Lung microvascular endothelial cell (primary cell): Measurements from ENCODE around the gene CLEC16A. TPM values are rescaled to one million over a fixed set of nuclear protein-coding genes. Genes with fewer than 3 reads are reported as not detected.

Source experiments
- DNase-seq, 2 donors: peaks; one replicate each; pipeline versions ENCODE4 v3.0.0 to v3.0.0-alpha.2; 2010; ENCODE audit warnings: low read depth in 2 of 2
- total RNA-seq: library from RNA; depleted of rRNA; stranded (reverse); fragments of >200 nt; gene quantifications from 2 replicates; pipeline ENCODE4 v1.2.1, GENCODE V29; 2014

Gene CLEC16A
- total RNA-seq, 1 donor from 2014 or later, result 23.4 TPM

- DNase-seq, result no peak
Measured at GRCh38 chr16:11173426-11173825, 229.1 kb downstream of the CLEC16A start.

DNA sequence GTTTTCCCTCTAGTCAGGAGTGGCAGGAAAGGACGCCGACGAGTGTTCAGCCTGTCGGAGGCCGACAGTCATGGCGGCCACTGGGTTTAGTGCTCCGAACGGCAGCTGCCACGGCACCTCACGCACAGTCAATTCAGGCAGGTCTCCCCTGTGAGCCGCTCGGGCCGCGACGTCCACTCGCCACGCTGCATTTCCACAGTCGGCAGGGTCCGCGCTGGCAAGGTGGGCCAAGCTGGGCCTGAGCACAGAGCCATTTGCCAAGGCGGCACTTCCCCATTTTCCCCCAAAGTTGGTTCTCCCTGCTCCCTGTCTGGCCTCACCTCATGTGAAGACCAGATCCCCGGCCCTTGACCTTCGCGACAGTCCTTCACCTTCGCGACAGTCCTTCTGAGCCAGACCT lies 229.8 kb downstream of the CLEC16A start:
- no peak for DNase-seq

GRCh38 chr16:11175106-11175786 lies 230.9 kb downstream of the CLEC16A start:
- peak; percentile 10 to 19 for DNase-seq

DNA sequence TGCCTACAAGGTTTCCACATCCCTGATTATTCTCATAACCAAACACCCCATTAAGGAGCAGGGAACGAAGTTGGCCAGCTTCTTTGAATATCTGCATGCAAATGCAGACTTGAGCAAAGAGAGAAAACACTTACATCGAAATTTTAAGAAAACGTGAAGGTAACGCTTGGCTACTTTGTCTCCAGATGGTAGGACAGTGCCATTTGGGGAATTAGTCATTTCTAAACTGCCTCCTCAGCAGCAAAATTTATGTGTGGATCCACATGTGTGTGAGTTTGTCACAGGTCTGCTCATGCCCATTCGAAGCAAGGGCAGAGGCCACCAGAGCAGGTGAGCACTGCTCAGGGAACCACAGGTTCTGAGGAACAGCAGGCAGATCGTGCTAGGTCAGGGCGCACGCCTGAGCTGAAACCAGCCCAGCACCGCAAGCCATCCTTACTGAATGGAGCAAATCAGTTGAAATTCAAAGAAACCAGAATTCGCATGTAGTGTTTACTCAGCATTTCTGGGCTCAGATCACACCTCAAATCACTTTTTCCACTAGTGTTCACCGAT lies 231.5 kb downstream of the CLEC16A start:
- no peak for DNase-seq

DNA sequence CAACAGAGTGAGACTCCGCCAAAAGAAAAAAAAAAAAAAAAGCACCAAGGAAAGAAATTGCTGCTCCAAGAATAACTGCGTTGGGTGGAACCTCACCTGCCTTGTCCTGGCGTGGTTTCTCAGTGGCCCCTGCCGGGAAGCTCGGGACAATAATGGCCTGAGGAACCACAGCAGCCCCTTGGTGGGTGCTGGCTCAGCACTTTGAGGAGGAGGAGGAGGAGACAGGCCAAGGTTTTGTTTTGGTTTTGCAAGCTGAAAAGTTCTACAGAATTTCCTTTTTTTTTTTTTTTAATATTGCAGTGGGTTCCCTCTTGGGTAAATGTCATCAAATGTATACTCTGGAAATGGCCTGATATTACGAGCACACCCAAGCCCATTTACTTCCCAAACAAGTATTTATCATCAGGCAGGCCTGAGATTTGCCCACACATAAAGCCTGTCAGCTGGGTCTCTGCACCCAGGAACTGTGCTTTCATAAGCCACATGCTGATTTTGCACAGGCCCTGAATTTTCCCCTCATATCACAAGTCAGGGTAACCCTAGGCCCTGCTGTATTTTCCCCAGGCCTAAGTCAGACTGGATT lies 233.3 kb downstream of the CLEC16A start:
- no peak for DNase-seq

- no peak for DNase-seq
Measured at GRCh38 chr16:11178424-11178823, 234.1 kb downstream of the CLEC16A start.

- DNase-seq, result no peak
Measured at GRCh38 chr16:11179574-11179973, 235.2 kb downstream of the CLEC16A start.

GRCh38 chr16:11180489-11180888 lies 236.1 kb downstream of the CLEC16A start:
- DNase-seq, result no peak

GRCh38 chr16:11181242-11181898 lies 237.0 kb downstream of the CLEC16A start:
- no peak for DNase-seq

DNA sequence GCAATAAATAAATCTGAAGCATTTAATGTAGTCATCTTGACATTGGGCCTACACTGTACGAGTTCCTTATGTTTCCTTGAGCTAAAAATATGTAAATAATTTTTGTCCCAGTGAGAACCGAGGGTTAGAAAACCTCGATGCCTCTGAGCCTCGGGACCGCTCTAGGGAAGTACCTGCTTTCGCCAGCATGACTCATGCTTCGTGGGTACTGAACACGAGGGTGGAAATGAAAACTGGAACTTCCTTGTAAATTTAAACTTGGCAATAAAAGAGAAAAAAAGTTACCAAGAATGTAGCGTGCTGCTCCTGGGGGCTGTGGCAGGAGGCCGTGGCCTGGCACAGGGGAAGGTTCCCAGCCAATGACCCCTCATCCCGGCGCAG lies 237.5 kb downstream of the CLEC16A start:
- DNase-seq, result no peak

DNA sequence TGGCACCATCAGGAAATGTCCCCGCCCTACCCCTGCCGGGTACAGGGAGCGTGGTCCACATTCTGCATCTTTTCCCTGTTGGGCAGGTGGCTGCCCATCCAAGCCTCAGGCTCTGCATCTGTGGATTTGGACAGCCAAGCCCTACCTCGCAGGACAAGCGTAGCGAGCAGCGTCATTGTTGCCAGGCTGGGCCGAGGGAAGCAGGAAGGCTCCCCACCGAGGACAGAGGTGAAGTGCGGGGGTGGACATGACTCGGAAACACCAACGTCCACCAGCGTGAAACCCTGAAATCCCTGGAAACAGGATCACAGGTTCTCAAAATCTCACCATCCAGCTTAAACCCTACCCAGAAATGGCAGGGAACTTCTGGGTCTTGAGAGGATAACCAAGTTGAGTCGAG lies 238.0 kb downstream of the CLEC16A start:
- DNase-seq, result no peak

DNA sequence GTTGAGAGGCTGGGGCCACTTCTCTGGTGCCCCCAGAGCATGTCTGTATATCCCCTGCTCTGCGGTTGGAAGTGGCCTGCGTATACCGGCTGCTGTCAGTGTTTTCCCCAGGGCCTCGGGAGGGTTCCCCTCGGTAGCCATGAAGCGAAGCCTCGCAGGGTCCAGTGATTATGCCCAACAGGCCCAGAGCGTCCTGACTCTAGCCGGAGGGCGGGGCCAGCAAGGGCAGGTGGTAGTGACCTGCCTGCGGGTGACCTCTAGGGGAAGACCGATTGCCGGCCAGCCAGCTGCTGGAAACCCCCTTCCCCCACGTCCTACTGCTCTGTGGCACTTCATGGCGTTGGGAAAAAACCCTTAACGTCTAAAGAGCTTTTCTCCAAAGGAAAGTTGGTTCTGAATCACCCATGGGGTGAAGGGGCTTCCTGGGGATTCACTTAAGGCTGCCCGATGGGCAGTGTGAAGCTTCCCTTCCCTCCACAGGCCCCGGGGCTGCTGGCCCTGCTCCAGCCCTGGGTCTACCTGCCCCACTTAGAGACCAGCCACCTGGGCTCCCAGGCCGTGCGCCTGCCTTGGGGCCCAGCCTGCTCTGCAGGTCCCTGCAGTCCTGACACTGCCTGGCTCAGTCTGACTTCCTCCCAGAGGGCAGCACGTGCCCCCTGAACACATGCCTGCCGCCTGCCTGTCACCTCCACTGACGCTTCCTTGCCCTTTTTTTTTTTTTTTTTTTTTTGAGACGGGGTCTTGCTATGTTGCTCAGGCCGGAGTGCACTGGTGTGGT lies 238.9 kb downstream of the CLEC16A start:
- no peak for DNase-seq

GRCh38 chr16:11183951-11184350 lies 239.6 kb downstream of the CLEC16A start:
- no peak for DNase-seq

GRCh38 chr16:11187522-11188023 lies 243.2 kb downstream of the CLEC16A start:
- DNase-seq, result no peak

GRCh38 chr16:11188801-11189740 lies 244.7 kb downstream of the CLEC16A start:
- no peak for DNase-seq

GRCh38 chr16:11190588-11191560 lies 246.5 kb downstream of the CLEC16A start:
- DNase-seq, result peak in 1 of 2 donors; percentile 40

DNA sequence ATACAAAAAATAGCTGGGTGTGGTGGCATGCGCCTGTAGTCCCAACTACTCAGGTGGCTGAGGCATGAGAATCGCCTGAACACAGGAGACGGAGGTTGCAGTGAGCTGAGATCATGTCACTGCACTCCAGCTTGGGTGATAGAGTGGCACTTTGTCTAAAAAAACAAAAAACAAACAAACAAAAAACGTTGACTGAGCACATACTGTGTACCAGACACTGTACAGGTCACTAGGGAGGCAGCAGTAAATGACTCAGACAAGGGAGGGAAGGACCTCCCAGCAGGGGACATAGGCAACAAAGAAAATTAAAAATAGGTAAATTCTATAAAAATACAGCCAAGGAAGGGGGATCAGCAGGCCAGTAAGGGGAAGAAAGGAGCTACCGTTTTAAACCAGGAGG lies 247.3 kb downstream of the CLEC16A start:
- DNase-seq, result no peak

DNA sequence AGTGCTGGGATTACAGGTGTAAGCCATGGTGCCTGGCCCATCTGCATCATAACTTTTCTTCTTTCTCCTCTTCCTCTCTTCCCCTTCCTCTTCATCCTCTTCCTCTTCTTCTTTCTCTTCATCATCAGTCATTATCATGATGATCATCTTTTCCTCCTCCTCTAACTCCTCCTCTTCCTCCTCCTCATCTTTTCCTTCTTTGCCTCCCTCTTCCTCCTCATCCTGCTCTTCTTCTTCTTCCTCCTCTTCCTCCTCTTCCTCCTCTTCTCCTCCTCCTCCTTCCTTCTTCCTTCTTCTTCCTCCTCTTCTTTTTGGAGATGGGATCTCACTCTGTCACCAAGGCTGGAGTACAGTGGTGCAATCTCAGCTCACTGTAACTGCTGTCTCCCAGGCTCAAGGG lies 249.1 kb downstream of the CLEC16A start:
- no peak for DNase-seq

DNA sequence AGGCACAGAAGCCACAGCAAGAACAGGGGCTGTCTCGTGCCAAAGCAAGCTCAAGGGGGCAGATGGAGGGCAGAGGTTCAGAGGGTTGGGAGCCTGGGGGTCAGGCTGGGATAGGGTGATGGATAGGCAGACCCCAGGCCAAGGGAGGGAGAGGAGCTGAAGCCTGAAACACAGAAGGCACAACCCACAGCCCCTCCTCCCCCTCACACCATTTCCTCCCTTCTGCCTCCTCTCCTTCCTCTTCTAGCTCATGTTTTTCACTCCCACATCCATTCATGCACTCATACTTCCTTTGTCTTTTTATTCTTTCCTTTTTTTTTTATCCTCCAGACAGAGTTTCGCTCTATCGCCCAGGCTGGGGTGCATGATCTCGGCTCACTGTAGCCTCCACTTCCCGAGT lies 250.5 kb downstream of the CLEC16A start:
- no peak for DNase-seq
